Neutrophil (primary cell): ENCODE data around the gene FEN1.
A peak's percentile ranks its signal among the peaks of the same experiment; 100 is the strongest.

Experiments used
- H3K27ac ChIP-seq: fragments of 200-600 bp; sonication (generic); 2 replicates; pipeline ENCODE4 v1.5.1; 2016; ENCODE audit warnings: mild to moderate bottlenecking, moderate library complexity
- H3K27me3 ChIP-seq: fragments of 200-600 bp; sonication (generic); 2 replicates; pipeline ENCODE4 v1.6.0; 2016; ENCODE audit warnings: mild to moderate bottlenecking
- H3K36me3 ChIP-seq: fragments of 200-600 bp; sonication (generic); 2 replicates; pipeline ENCODE4 v1.5.1; 2017
- H3K4me1 ChIP-seq, 2 experiments: fragments of 200-600 bp in 1 of 2; sonication (generic) in 1 of 2; 1 replicate in 1 of 2; 2 replicates in 1 of 2; pipeline versions ENCODE4 v1.5.1 to v1.6.1; 2013 to 2016; ENCODE audit warnings: low read depth in 1 of 2, low read length in 1 of 2, mild to moderate bottlenecking in 1 of 2, moderate library complexity in 1 of 2; ENCODE audit not compliant: control insufficient read depth in 1 of 2, insufficient read depth in 1 of 2
- H3K4me3 ChIP-seq, 2 experiments: fragments of 200-600 bp in 1 of 2; sonication (generic) in 1 of 2; 1 replicate in 1 of 2; 2 replicates in 1 of 2; pipeline ENCODE4 v1.5.1; 2013 to 2016; ENCODE audit warnings: low read depth in 1 of 2, low read length in 1 of 2, mild to moderate bottlenecking in 1 of 2, moderate library complexity in 1 of 2
- H3K9me3 ChIP-seq: fragments of 200-600 bp; sonication (generic); 2 replicates; pipeline ENCODE4 v1.5.1; 2016
- TF ChIP-seq, protein P1 (sequence below): fragments of 200-600 bp; sonication (generic); IDR thresholded peaks from 2 replicates; pipeline ENCODE4 v1.5.1; 2016; ENCODE audit warnings: antibody characterized with exemption

Gene FEN1

DNA sequence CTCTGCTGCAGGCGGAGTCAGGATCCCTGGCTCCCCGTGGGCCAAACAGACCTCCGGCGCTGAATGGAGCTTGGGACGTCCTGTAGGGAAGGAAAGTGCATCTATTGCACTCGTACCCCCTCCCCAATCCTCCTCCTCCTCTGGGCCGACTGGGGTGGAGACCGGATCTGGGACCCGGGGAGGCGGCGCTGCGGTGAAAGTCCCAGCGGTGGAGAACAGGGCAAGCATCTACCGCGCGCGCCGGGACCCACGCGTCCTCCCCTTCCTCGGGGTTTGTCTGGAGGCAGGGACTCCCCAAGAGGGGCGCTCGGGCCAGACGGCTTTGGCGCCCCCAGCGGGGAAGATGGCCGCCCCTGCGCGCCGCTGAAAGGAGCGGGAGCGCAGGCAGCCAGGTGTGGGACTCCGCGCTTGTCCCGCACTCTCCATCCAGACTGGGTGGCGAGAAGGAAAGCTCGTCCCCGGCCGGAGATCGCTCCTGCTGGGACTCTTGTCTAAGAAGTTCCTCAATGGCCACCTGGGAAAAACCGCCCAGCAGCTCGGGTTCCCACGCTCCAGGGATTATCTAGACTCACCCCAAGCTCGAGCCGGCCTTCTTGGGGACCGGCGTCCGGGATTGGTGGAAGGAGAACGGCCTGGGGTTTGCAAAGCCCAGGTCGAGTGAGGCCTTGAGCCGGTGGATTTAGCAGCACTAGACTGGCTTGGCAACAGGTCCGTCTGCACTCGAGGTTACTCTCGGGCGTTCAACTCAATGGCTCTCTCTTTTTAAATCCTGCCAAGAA is 36.1 kb downstream of the FEN1 start:
- Histone ChIP-seq H3K27me3 (peaks cover 86% of the 10 kb centered on the region), H3K27ac (peak overlapping the region; percentile 86), H3K4me1 (peaks cover 25 to 38% of the 10 kb centered on the region in 2 experiments), H3K4me3 (peak overlapping the region; percentile 73 to 84), H3K36me3 (no peaks in the 10 kb centered on the region), H3K9me3 (no peaks in the 10 kb centered on the region)
- TF ChIP-seq, protein P1, sequence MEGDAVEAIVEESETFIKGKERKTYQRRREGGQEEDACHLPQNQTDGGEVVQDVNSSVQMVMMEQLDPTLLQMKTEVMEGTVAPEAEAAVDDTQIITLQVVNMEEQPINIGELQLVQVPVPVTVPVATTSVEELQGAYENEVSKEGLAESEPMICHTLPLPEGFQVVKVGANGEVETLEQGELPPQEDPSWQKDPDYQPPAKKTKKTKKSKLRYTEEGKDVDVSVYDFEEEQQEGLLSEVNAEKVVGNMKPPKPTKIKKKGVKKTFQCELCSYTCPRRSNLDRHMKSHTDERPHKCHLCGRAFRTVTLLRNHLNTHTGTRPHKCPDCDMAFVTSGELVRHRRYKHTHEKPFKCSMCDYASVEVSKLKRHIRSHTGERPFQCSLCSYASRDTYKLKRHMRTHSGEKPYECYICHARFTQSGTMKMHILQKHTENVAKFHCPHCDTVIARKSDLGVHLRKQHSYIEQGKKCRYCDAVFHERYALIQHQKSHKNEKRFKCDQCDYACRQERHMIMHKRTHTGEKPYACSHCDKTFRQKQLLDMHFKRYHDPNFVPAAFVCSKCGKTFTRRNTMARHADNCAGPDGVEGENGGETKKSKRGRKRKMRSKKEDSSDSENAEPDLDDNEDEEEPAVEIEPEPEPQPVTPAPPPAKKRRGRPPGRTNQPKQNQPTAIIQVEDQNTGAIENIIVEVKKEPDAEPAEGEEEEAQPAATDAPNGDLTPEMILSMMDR = no peak

DNA sequence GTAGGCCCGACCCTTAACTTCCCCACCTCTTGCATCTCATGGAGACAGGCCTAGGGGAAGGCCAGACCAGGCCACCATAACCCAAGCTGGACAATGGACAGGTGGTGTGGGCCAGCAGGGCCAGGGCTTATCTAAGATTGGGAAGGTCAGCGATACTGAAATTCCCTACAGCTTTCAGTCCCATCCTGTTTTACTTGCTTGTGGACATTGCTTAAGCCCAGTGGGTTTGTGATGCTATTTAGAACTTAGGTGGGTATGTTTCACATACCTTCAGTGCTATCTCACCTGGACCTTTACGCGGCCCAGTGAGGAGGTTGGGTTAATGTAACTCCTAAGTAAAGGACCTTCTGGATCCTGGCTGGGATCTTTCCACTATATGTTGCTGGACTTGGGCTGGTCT is 37.1 kb downstream of the FEN1 start:
- Histone ChIP-seq H3K27ac (no peak overlapping the region), H3K4me1 (peaks cover 34 to 48% of the 10 kb centered on the region in 2 experiments), H3K9me3 (no peaks in the 10 kb centered on the region), H3K4me3 (no peak overlapping the region), H3K36me3 (no peaks in the 10 kb centered on the region), H3K27me3 (peaks cover 82% of the 10 kb centered on the region)
- TF ChIP-seq, protein P1 = no peak

DNA sequence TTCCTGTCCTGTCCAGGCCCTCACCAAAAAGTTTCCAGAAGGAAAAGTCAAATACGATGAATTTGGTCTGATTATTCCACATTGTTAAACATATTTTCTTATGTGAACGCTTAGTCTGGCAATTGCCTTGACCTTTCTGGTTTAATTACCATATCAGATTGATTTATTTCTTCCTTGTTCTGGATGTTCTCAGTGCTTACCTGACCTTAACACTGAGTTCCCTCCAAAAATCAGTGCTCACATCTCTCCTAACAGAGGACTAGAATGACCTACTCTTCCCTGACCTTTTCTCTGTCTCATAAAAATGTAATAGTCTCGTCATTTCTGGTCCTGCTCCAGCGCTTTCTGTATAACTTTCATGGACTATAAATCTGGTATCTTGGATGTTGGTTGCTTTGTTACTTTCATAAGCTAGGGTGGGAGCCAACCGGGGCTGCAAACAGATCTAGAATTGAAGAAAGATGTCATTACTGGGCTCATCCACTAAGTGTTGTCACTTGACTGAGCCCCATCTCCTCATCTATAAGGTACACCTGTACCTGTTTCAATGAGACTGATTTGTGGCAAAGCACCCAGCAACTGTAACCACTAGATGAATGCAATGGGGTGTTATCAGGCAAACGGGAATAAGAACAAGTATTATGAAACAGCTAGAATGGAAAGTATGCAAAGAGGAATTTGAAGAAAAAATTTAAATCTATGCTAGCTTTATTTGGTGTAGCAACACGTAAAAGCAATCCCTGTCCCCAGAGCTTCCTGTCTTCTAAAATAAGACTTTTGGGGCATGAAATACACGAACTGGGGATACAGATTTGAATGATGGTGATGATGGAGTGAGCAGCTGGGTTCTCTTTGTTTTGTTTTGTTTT is 37.8 kb downstream of the FEN1 start:
- peaks cover 75% of the 10 kb centered on the region for H3K27me3 ChIP-seq
- H3K36me3 ChIP-seq = no peaks in the 10 kb centered on the region
- TF ChIP-seq, protein P1 = no peak
- H3K4me1 ChIP-seq = peaks cover 41 to 54% of the 10 kb centered on the region in 2 experiments
- no peak overlapping the region for H3K4me3 ChIP-seq
- no peak overlapping the region for H3K27ac ChIP-seq
- no peaks in the 10 kb centered on the region for H3K9me3 ChIP-seq

DNA sequence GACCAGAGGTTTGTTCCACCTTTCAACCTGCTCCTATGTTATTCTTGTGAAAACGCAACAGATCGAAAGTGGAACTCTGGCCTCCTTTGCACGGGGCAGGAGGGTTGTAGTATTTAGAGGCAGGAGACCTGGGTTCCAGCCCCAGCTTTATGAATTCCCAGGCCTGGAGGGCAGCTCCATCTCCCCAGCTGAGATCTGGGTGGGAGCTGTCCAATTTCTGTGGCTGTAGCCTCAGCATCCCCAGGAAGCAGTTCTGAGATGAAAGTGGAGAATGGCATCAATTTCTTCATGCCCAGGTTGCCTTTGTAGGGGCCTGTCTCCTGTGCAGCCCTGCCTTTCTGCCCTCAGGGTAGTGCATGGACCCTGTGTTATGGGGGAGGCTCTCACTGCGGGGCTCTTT is 39.5 kb downstream of the FEN1 start:
- Histone ChIP-seq H3K4me3 (no peak overlapping the region), H3K27ac (no peak overlapping the region), H3K27me3 (peaks cover 58% of the 10 kb centered on the region), H3K36me3 (no peaks in the 10 kb centered on the region), H3K9me3 (no peaks in the 10 kb centered on the region), H3K4me1 (peaks cover 50 to 64% of the 10 kb centered on the region in 2 experiments)
- TF ChIP-seq, protein P1 = no peak

DNA sequence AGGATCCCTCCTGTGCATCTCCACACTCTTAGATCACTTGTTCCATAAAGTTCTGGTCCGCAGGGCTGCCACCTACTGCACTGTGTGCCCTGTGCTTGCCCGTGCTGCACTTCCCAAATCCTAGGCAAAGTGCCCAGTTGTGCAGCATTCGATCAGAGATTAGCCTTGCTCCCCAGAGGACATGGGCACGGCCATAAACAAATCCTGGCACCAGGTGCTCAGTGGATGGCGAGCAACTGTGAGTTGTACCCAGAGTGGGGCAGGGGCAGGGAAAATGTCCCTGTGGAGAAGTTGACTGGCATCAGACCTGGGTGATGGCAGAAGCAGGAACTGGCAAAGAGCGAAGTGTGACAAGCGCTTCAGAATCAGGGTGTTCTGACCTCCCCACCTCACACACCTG is 40.0 kb downstream of the FEN1 start:
- TF ChIP-seq, protein P1 = no peak
- Histone ChIP-seq H3K27me3 (peaks cover 52% of the 10 kb centered on the region), H3K9me3 (no peaks in the 10 kb centered on the region), H3K27ac (no peak overlapping the region), H3K36me3 (no peaks in the 10 kb centered on the region), H3K4me3 (no peak overlapping the region), H3K4me1 (peaks cover 45 to 58% of the 10 kb centered on the region in 2 experiments)
